GM19455 (cell line): ENCODE results near the gene IFI6.
"Not testable (repeated sequence)": the region's sequence is repeated elsewhere in the genome, so short reads cannot be mapped to it uniquely, and the experiment has no call there.

Source experiments
- ATAC-seq: cut with Tn5 transposase; IDR thresholded peaks from one replicate; pipeline ENCODE4 v1.9.1; 2021; ENCODE audit not compliant: unreplicated experiment

The IFI6 gene

GRCh38 chr1:27632387-27633297 is 39.4 kb downstream of the IFI6 start:
- peak; percentile 34 for ATAC-seq

- ATAC-seq = no peak
These were observed 41.0 kb downstream of the IFI6 start for GRCh38 chr1:27630859-27631491.

GRCh38 chr1:27628712-27629111 is 43.3 kb downstream of the IFI6 start:
- no peak for ATAC-seq

GRCh38 chr1:27627733-27628132 is 44.3 kb downstream of the IFI6 start:
- ATAC-seq = not testable (repeated sequence)

- no peak for ATAC-seq
These were observed 44.9 kb downstream of the IFI6 start for GRCh38 chr1:27627061-27627460.

GRCh38 chr1:27626031-27626935 is 45.7 kb downstream of the IFI6 start:
- no peak for ATAC-seq

- ATAC-seq = no peak
These were observed 47.4 kb downstream of the IFI6 start for GRCh38 chr1:27624467-27625178.

- ATAC-seq = no peak
These were observed 48.4 kb downstream of the IFI6 start for GRCh38 chr1:27623327-27624212.

GRCh38 chr1:27622828-27623227 is 49.2 kb downstream of the IFI6 start:
- ATAC-seq = no peak

- no peak for ATAC-seq
These were observed 50.7 kb downstream of the IFI6 start for GRCh38 chr1:27621051-27621920.

GRCh38 chr1:27619782-27620438 is 52.1 kb downstream of the IFI6 start:
- ATAC-seq = not testable (repeated sequence)

GRCh38 chr1:27618341-27619082 is 53.5 kb downstream of the IFI6 start:
- no peak for ATAC-seq

GRCh38 chr1:27617420-27617819 is 54.6 kb downstream of the IFI6 start:
- ATAC-seq = no peak

- no peak for ATAC-seq
These were observed 55.6 kb downstream of the IFI6 start for GRCh38 chr1:27616441-27616840.
